ENCODE data around the gene ZBTB7C.

ZBTB7C gene

DNA sequence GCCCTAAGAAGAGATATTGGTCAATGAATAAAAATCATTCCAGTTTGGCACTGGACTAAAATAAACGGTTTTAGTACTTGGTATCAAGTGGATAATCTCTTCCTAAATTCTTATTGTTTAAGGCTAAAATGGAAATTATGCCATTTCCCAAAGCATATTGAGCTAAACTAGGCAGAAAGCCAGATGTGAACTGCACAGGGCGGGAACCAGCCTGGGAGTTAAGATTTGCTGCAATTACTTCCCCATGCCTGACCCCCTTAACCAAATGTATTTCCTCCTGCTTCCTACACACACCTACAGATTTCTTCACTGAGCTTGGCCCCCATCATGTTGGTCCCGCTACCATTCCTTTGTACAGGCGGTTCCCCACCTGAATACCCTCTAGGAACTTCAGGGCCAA lies 12.2 kb downstream of the ZBTB7C start:
- no peak overlapping the region for H3K4me3 ChIP-seq (ENCODE audit: low read depth in 1 of 2, low read length in 2 of 2)
- DNase-seq (no peak), ATAC-seq (ENCODE audit: insufficient read depth, low read depth) (no peak)
- no peaks in the 10 kb centered on the region for H3K9me3 ChIP-seq (ENCODE audit: insufficient read depth, low read length, severe bottlenecking)
- no peak overlapping the region for H3K9ac ChIP-seq (ENCODE audit: low read depth, low read length)
- H3K4me1 ChIP-seq (ENCODE audit: insufficient read depth, low read length), result no peaks in the 10 kb centered on the region
- no peaks in the 10 kb centered on the region for H3K36me3 ChIP-seq (ENCODE audit: insufficient read depth, low read length)
- H3K27me3 ChIP-seq (ENCODE audit: insufficient read depth, low read length, poor library complexity), result peaks cover 56% of the 10 kb centered on the region
- H2AFZ ChIP-seq (ENCODE audit: low read depth, low read length), result no peak overlapping the region
- no peaks in the 10 kb centered on the region; the same call in 1 of the 2 replicates for H4K20me1 ChIP-seq (ENCODE audit: insufficient read depth, low read length)
- TF ChIP-seq, protein P1, sequence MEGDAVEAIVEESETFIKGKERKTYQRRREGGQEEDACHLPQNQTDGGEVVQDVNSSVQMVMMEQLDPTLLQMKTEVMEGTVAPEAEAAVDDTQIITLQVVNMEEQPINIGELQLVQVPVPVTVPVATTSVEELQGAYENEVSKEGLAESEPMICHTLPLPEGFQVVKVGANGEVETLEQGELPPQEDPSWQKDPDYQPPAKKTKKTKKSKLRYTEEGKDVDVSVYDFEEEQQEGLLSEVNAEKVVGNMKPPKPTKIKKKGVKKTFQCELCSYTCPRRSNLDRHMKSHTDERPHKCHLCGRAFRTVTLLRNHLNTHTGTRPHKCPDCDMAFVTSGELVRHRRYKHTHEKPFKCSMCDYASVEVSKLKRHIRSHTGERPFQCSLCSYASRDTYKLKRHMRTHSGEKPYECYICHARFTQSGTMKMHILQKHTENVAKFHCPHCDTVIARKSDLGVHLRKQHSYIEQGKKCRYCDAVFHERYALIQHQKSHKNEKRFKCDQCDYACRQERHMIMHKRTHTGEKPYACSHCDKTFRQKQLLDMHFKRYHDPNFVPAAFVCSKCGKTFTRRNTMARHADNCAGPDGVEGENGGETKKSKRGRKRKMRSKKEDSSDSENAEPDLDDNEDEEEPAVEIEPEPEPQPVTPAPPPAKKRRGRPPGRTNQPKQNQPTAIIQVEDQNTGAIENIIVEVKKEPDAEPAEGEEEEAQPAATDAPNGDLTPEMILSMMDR (IDR thresholded peaks at IDR 0.05; ENCODE audit: borderline replicate concordance, extremely low read depth, low read length, poor library complexity, severe bottlenecking), result no peak
- no peak for TF ChIP-seq EZH2 (IDR thresholded peaks at IDR 0.05; ENCODE audit: borderline replicate concordance, low read depth, low read length, severe bottlenecking)
- H3K4me2 ChIP-seq (ENCODE audit: insufficient read depth, low read length), result no peak overlapping the region
- no peaks in the 10 kb centered on the region for H3K79me2 ChIP-seq (ENCODE audit: insufficient read depth, low read length)
- H3K27ac ChIP-seq (ENCODE audit: low read length), result no peak overlapping the region

GRCh38 chr18:48396561-48396960 lies 12.6 kb downstream of the ZBTB7C start:
- TF ChIP-seq EZH2 (IDR thresholded peaks at IDR 0.05; ENCODE audit: borderline replicate concordance, low read depth, low read length, severe bottlenecking), result no peak
- TF ChIP-seq, protein P1 (IDR thresholded peaks at IDR 0.05; ENCODE audit: borderline replicate concordance, extremely low read depth, low read length, poor library complexity, severe bottlenecking), result no peak
- DNase-seq, result no peak
- no peak overlapping the region for H3K27ac ChIP-seq (ENCODE audit: low read length)
- no peak overlapping the region for H3K9ac ChIP-seq (ENCODE audit: low read depth, low read length)
- H3K4me2 ChIP-seq (ENCODE audit: insufficient read depth, low read length), result no peak overlapping the region
- no peak overlapping the region for H2AFZ ChIP-seq (ENCODE audit: low read depth, low read length)
- H3K4me1 ChIP-seq (ENCODE audit: insufficient read depth, low read length), result no peaks in the 10 kb centered on the region
- peaks cover 59% of the 10 kb centered on the region for H3K27me3 ChIP-seq (ENCODE audit: insufficient read depth, low read length, poor library complexity)
- no peaks in the 10 kb centered on the region for H3K79me2 ChIP-seq (ENCODE audit: insufficient read depth, low read length)
- H4K20me1 ChIP-seq (ENCODE audit: insufficient read depth, low read length), result no peaks in the 10 kb centered on the region; the same call in 1 of the 2 replicates
- no peak for ATAC-seq (ENCODE audit: insufficient read depth, low read depth)
- no peak overlapping the region for H3K4me3 ChIP-seq (ENCODE audit: low read depth in 1 of 2, low read length in 2 of 2)
- no peaks in the 10 kb centered on the region for H3K9me3 ChIP-seq (ENCODE audit: insufficient read depth, low read length, severe bottlenecking)
- no peaks in the 10 kb centered on the region for H3K36me3 ChIP-seq (ENCODE audit: insufficient read depth, low read length)

- TF ChIP-seq EZH2 (IDR thresholded peaks at IDR 0.05; ENCODE audit: borderline replicate concordance, low read depth, low read length, severe bottlenecking), result no peak
- no peak overlapping the region for H3K27ac ChIP-seq (ENCODE audit: low read length)
- H3K79me2 ChIP-seq (ENCODE audit: insufficient read depth, low read length), result no peaks in the 10 kb centered on the region
- no peak overlapping the region for H3K9ac ChIP-seq (ENCODE audit: low read depth, low read length)
- no peak overlapping the region for H2AFZ ChIP-seq (ENCODE audit: low read depth, low read length)
- H3K4me2 ChIP-seq (ENCODE audit: insufficient read depth, low read length), result no peak overlapping the region
- H3K36me3 ChIP-seq (ENCODE audit: insufficient read depth, low read length), result no peaks in the 10 kb centered on the region
- no peaks in the 10 kb centered on the region; the same call in 1 of the 2 replicates for H4K20me1 ChIP-seq (ENCODE audit: insufficient read depth, low read length)
- DNase-seq (no peak), ATAC-seq (ENCODE audit: insufficient read depth, low read depth) (no peak)
- no peak overlapping the region for H3K4me3 ChIP-seq (ENCODE audit: low read depth in 1 of 2, low read length in 2 of 2)
- H3K4me1 ChIP-seq (ENCODE audit: insufficient read depth, low read length), result no peaks in the 10 kb centered on the region
- peaks cover 59% of the 10 kb centered on the region for H3K27me3 ChIP-seq (ENCODE audit: insufficient read depth, low read length, poor library complexity)
- H3K9me3 ChIP-seq (ENCODE audit: insufficient read depth, low read length, severe bottlenecking), result no peaks in the 10 kb centered on the region
Measured at GRCh38 chr18:48395646-48396045, 13.5 kb downstream of the ZBTB7C start.

GRCh38 chr18:48394176-48394575 lies 15.0 kb downstream of the ZBTB7C start:
- no peak overlapping the region for H3K4me2 ChIP-seq (ENCODE audit: insufficient read depth, low read length)
- ATAC-seq (ENCODE audit: insufficient read depth, low read depth) (no peak), DNase-seq (no peak)
- no peak overlapping the region for H3K9ac ChIP-seq (ENCODE audit: low read depth, low read length)
- H3K79me2 ChIP-seq (ENCODE audit: insufficient read depth, low read length), result no peaks in the 10 kb centered on the region
- no peak overlapping the region for H3K4me3 ChIP-seq (ENCODE audit: low read depth in 1 of 2, low read length in 2 of 2)
- TF ChIP-seq EZH2 (IDR thresholded peaks at IDR 0.05; ENCODE audit: borderline replicate concordance, low read depth, low read length, severe bottlenecking), result no peak
- TF ChIP-seq, protein P1 (IDR thresholded peaks at IDR 0.05; ENCODE audit: borderline replicate concordance, extremely low read depth, low read length, poor library complexity, severe bottlenecking), result no peak
- no peaks in the 10 kb centered on the region for H3K4me1 ChIP-seq (ENCODE audit: insufficient read depth, low read length)
- no peaks in the 10 kb centered on the region for H4K20me1 ChIP-seq (ENCODE audit: insufficient read depth, low read length)
- H2AFZ ChIP-seq (ENCODE audit: low read depth, low read length), result no peak overlapping the region
- peaks cover 56% of the 10 kb centered on the region for H3K27me3 ChIP-seq (ENCODE audit: insufficient read depth, low read length, poor library complexity)
- H3K36me3 ChIP-seq (ENCODE audit: insufficient read depth, low read length), result no peaks in the 10 kb centered on the region
- H3K27ac ChIP-seq (ENCODE audit: low read length), result no peak overlapping the region
- no peaks in the 10 kb centered on the region for H3K9me3 ChIP-seq (ENCODE audit: insufficient read depth, low read length, severe bottlenecking)
